GM03348 (cell line): ENCODE measurements around the gene RAC3.

Experiments used
- DNase-seq: peaks from one replicate; pipeline ENCODE4 v3.0.0; 2012; ENCODE audit warnings: low spot score

The RAC3 gene

DNA sequence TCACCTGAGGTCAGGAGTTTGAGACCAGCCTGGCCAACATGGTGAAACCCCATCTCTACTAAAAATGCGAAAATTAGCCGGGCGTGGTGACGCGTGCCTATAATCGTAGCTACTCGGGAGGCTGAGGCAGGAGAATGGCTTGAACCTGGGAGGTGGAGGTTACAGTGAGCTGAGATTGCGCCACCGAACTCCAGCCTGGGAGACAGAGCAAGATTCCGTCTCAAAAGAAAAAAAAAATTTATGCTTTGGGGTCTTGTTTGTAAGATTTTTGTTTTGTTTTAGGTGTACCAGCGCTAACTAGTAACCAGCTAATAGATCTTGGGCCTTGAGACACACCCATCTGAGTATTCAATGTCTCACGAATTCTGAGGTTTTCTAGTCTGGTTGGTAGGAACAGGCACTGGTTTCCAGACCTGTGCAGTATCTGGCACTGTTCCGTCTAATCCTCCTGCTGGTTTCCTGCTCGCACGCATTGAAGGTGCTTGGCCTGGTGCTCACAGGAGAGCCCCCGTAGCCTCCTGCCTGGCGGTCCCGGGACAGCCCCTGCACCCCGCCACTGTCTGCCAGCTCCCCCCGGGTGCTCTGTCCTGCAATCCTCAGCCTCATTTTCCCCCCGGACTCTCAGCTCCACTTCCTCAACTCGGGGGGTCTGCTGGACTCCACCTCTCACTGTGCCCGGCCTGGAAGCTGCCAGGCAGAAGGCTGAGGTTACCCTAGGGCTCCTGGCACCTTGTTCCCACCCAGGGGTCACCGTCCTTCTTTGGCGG lies 44.7 kb downstream of the RAC3 start:
- DNase-seq: no peak

DNA sequence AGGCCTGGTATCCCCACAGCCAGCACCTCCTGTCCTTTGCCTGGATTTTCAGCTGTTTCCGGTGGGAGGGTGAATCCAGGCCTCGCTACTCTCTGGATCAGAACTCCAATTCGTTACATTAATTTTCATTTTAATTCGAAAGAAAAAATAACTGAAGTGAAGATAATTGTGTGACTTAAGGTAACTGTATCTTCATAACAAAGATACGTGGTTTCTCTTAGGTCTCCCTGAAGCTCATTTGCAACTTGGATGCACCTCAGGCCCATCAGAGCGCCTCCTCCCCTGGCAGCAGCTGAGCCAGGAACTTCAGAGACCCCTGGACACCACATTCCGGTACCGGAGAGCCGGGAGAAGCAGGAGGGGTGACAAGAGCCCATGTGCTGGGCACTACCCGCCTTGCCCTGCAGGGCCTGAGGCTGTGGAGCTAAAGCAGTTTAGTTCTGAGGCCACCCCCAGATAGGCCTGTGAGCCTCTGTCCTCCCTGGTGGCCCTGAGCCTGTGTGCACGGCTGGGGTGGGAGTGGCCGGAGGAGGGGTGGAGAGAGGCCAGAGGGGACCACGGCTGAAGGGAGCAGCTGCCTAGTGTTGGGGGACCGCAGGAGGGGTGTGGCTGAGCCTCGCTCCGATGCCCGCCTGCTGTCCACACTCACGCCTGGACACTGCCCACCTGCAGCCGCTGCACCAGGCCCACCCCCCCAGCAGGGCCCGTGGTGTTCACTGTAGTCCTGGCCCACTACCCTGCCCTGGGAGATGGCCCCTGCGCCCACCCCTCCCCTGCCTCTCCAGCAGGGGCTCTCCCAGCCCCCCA lies 45.5 kb downstream of the RAC3 start:
- no peak for DNase-seq

DNA sequence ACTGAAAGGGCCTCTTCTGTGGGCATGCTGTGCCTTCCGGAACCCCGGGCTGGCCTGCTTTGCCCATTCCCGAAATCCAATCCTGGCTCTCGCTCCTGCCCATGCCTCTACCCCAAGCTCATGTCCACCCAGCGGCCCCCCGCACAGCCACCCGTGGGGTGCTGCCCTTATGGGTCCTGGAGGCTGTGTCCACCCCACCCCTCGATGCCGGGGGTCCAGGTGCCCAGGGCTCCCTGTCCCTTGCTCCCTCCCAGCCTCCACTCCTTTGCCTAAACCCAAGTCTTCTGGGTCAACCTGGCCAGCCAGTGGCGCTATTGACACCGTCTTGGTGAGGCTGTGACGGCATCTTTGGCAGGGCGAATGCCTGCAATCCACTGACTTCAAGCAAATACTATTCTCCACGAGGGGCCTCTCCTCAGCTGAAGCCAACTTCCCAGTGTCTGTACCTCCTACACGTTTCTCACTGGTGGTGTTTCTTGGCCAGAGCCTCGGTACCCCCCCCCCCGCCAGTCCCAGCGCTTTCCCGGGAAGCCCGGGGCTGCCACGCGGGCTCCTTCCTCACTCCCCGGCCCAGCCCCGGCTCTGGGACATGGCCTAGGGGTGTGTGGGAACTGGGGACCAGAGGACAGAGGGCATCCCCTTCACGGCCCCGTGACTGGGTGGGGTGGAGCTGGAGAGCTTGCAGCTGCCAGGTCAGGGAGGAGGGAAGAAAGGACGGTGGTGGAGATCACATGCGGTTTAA lies 46.3 kb downstream of the RAC3 start:
- no peak for DNase-seq

DNA sequence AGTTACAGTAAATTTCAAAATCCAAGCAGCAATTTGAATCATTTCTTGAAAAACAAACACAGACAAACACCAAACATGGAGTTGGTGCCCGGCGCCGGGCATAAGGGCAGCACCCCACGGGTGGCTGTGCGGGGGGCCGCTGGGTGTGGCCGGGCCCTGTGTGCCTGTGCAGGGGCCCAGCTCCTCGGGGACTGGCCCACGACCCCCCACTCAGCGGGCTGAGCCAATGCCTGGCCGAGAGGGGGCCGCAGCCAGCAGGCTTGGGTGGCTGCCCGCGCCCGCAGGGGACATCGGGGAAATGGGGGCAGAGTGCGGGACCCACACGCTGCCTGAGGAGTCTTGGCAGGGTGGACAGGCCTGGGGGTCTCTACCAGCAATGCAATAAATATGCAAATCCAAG lies 47.0 kb downstream of the RAC3 start:
- no peak for DNase-seq

DNA sequence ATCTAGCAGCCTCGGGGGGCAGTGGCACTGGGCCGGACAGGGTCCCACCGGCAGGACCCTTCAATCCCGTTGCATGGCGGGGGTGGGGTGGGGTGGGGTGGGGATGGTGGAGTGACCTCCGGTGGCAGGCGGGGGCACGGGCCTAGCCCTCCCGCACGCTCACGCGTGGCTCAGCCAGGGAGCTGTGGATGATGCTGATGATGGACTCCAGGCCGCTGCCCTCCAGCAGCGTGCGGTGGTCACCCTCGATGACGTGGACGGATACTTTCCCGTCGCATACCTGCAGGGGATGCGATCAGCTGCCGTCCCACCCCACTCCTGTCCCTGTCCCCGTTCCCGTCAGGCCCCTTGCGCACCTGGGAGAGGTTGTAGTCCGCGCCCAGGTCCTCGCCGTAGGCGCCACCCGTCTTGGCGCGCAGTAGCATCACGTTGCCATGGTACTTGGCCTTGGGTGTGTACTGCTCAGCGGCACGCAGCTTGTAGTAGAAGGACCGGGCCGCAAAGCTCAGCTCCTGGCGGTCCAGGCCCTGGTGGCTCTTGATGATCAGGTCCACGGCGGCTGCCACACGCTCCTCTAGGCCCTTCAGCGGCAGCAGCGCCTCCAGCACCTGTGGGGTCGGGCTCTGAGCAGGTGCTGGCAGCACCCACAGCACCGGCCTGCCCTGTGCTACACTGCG lies 47.7 kb downstream of the RAC3 start:
- DNase-seq: no peak

DNA sequence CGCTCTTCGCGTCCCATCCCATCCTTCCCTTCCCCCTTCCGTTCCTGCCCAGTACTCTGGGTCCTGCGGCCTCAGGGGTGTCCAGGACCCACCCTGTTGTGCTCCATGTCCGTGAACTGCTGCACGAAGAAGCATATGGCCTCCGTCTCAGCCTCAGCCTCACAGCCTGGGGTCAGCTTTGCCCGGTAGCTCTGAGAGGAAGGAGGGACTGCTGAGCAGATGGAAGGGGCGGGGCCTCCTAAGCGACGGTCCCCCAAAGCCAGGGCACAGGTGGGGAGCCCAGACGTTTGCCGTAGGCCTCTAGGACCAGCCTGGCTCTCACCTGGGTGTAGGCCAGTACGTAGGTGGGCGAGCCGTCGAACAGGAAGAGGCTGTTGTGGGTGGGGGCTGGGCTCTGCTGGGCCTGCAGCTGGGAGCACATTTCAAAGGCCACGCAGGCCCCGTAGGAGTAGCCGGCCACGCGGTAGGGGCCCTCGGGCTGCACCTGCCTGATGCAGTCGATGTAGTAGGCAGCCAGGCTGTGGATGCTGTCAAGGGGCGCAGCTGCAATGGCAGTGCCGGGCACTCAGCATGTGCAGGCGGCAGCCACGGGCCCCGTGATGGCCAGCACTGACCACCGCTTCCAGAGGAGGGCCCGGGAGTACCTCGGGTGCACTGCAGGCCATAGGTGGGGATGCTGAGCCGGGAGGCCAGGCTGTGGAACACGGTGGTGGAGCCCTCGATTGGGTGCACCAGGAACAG lies 48.7 kb downstream of the RAC3 start:
- no peak for DNase-seq

DNA sequence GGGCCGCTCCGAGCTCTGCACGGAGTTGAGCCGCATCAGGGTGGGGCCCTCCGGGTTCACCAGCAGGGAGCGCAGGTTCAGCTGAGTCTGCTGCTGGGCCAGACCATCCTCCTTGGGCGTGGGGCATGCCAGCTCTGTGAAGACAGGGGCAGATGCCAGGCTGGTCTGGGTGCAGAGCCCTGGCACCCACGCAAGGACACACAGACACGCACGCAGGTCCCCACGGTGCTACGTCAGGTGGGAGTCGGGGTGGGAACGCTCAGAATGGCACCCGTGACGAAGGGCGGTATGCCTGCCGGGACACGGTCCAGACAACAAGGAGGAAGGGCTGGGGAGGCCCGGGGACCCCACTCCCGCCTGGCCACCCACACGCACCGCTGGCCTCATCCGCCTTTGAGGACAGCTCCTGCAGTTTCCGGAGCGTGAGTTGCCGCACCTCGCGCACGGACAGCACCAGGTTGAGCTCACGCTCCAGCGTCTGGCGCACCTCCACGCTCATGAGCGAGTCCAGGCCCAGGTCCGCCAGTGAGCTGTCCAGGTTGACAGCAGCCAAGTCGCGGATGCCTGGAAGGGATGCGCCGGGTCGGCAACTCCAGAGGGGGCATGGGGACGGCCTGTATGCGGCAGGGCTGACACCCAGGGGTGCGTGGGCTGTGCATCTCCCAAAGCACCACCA lies 49.4 kb downstream of the RAC3 start:
- DNase-seq: no peak

DNA sequence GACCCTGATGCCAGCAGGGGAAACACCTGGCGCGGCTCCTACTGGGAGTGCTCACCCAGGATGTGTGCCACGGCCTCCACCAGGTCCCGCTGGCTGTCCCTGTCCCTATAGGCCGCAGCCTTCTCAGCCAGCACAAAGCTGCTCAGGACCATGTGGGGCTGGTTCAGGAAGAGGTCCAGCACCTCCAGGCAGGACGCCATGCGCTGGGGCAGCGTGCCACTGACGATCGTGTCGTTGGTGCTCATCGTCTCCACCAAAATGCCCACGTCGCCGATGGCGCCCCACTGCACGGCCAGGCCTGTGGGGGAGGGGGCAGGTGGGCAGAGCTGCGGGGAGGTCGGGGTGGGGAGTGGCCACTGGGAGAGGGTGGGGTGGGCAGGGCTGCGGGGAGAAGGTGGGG lies 50.1 kb downstream of the RAC3 start:
- no peak for DNase-seq

DNA sequence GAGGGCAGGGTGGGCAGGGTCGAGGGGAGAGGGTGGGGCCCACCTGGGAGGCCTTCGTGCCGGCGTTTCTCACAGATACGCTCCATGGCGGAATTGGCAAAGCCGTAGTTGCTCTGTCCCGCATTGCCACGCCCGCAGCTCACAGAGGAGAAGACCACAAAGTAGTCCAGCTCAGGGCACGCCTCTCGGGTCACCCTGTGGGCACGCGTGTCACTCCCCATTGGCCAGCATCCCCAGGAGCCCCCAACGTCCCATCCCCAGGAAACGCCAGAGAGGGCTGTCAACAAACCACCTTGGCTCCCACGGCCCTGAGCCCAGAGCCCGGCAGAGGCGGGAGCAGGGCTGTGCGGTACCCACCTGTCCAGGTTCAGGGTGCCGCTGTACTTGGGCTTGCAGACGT lies 50.5 kb downstream of the RAC3 start:
- no peak for DNase-seq

DNA sequence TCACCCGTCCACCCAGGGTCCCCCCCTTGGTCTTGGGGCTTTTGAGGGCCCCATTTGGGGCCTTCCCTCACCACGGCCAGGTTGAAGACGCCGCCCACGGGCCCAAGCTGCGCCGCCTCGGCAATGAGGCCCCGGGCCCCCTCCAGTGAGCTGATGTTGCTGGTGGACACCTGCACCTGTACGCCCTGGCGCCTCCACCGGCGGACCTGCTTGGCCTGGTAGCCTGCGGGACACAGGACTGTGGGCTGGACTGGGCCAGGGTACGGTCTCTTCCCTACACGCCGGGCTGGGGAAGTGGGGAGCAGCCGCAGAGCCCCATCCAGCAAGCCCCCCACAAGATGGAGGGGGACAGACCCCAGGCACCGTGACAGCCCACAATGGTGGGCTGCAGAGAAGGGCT lies 51.0 kb downstream of the RAC3 start:
- no peak for DNase-seq

DNA sequence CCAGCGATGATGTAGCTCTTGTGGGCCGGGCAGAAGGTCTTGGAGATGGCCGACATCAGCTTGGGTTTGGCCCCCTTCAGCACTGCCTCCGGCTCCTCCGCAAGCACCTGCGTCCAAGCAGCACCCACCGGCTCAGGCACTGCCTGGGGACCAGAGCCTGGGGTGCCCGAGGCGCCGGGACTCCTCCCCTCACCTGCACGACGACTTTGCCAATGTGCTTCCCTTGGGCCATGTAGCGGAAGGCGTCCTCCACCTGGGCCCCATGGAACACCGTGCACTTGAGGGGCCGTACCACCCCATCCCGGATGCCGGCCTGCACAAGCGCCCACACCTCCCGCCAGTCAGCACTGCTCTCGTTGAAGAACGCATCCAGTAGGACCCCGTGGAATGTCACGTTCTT lies 51.5 kb downstream of the RAC3 start:
- no peak for DNase-seq
